ENCODE results near the gene SPATA6L. TPM values are rescaled to one million over a fixed set of nuclear protein-coding genes. Genes with fewer than 3 reads are reported as not detected.

The SPATA6L gene
- total and polyA plus RNA-seq, 2 of the 4 experiments (the other 2 are of a cell fraction) = 0.18 to 0.84 TPM

DNA sequence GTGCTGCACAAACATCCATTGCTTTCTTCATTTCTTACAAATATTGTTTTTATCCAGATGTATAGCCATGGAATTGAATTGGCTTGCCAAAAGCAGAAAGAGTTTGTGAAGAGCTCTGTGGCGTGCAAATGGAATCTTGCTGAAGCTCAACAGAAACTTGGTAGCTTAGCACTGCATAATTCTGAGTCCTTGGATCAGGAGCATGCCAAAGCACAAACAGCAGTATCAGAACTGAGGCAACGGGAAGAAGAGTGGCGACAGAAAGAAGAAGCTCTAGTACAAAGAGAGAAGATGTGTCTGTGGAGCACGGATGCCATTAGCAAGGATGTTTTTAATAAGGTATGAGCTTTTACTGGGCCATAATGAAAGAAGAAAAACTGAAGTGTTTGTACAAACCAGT, 18.5 kb upstream of the SPATA6L start:
- H2AFZ ChIP-seq (replicated peaks; ENCODE audit: low read length, poor library complexity) = no peak overlapping the region
- H3K9ac ChIP-seq (ENCODE audit: low read depth, low read length) = no peak overlapping the region
- no peak overlapping the region for H3K23ac ChIP-seq (ENCODE audit: low read depth, low read length)
- BruUV-seq (replicated peaks) = no TSS peak
- ChIA-PET POLR2A (ENCODE audit: unreplicated experiment) (no interaction called here), CTCF (no interaction called here)
- in situ Hi-C loops (cut with MboI; ENCODE audit: low sequenced_read_pairs) (loop anchor here (25.0 kb wide), 1 partner anchor 573 kb away; no protein-coding TSS in a partner anchor), dilution Hi-C loops (cut with HindIII; ENCODE audit: low sequenced_read_pairs, unreplicated experiment) (no loop called here), intact Hi-C loops (cut with micrococcal nuclease) (loop anchor here (5.0 kb wide), 1 partner anchor 42 kb away; no protein-coding TSS in a partner anchor)
- H3K27ac ChIP-seq (ENCODE audit: insufficient read depth, low read length) = no peak overlapping the region
- no peak overlapping the region for H4K91ac ChIP-seq (ENCODE audit: insufficient read depth, low read depth, low read length)
- no peak overlapping the region for H4K8ac ChIP-seq (ENCODE audit: low read depth in 2 of 2, low read length in 2 of 2)
- H2AK9ac ChIP-seq (replicated peaks; ENCODE audit: low read depth, low read length, poor library complexity) = no peak overlapping the region
- H3K4me3 ChIP-seq (ENCODE audit: insufficient read depth, low read depth, low read length) = no peak overlapping the region
- no peak overlapping the region for H3K18ac ChIP-seq (ENCODE audit: low read depth, low read length)
- DNase-seq (no peak), ATAC-seq (ENCODE audit: low read depth) (no peak)
- peaks cover 7% of the 10 kb centered on the region; the same call in 1 of the 2 replicates for H4K20me1 ChIP-seq (ENCODE audit: insufficient read depth, low read length)
- no peak overlapping the region for H2BK20ac ChIP-seq (ENCODE audit: low read depth, low read length)
- peaks cover 19 to 52% of the 10 kb centered on the region in 2 experiments for H3K79me1 ChIP-seq (ENCODE audit: low read depth in 1 of 2, low read length in 2 of 2)
- H3K36me3 ChIP-seq (ENCODE audit: control insufficient read depth, insufficient read depth, low read length) = peaks cover 15% of the 10 kb centered on the region
- H2BK5ac ChIP-seq (ENCODE audit: low read depth, low read length, poor library complexity, severe bottlenecking) = no peak overlapping the region
- peaks cover 7% of the 10 kb centered on the region for H3K9me1 ChIP-seq (ENCODE audit: insufficient read depth, low read length)
- no peaks in the 10 kb centered on the region for H3K9me3 ChIP-seq (ENCODE audit: control insufficient read depth, insufficient read depth, low read length)
- no peak overlapping the region for H3K4me2 ChIP-seq (ENCODE audit: low read depth, low read length)
- H3K14ac ChIP-seq (replicated peaks; ENCODE audit: low read depth, low read length) = no peak overlapping the region
- no peak overlapping the region for H3K56ac ChIP-seq (ENCODE audit: extremely low read depth, insufficient read depth, low read length)
- H3K4me1 ChIP-seq (ENCODE audit: control insufficient read depth, insufficient read depth, low read length) = peaks cover 5% of the 10 kb centered on the region
- H3K27me3 ChIP-seq (ENCODE audit: control insufficient read depth, insufficient read depth, low read length) = no peaks in the 10 kb centered on the region
- no peak overlapping the region for H3K4ac ChIP-seq (ENCODE audit: low read depth, low read length)
- no peak overlapping the region for H2BK15ac ChIP-seq (ENCODE audit: low read depth, low read length)
- 90% methylated on average over 2 of the region's 4 CpGs; no CpG with 5 or more reads in 1 of the 2 experiments for WGBS, 2 experiments (ENCODE audit: extremely low coverage in 2 of 2, insufficient read length in 1 of 2)
- H2AK5ac ChIP-seq (ENCODE audit: low read depth, low read length) = no peak overlapping the region
- no peak overlapping the region for H4K5ac ChIP-seq (ENCODE audit: low read depth, low read length)
- TF ChIP-seq NFE2L2 (IDR thresholded peaks at IDR 0.05; ENCODE audit: low read depth, low read length) = no peak
- no peak overlapping the region for H2BK120ac ChIP-seq (ENCODE audit: low read depth, low read length)
